RWPE1 (cell line): ENCODE measurements around the gene PRMT9.

Experiments
- CTCF ChIA-PET: fragments of 350-600 bp; sonication (Branson Sonifier 250); formaldehyde crosslinking; extraction: SDS; loops from one replicate; lab custom pipeline; 2021; lab: Yijun Ruan, JAX
- POLR2A ChIA-PET: fragments of 400-600 bp; formaldehyde crosslinking; extraction: SDS; loops from one replicate; lab custom pipeline; 2020; ENCODE audit warnings: antibody characterized with exemption; ENCODE audit not compliant: low non-redundant PET; lab: Yijun Ruan, JAX
- DNase-seq: peaks from one replicate; pipeline ENCODE4 v3.0.0; 2012; ENCODE audit warnings: low spot score
- H3K27ac ChIP-seq: fragments of 450-650 bp; 2 replicates; pipeline ENCODE4 v1.5.1; 2017
- CTCF ChIP-seq: fragments of 450-650 bp; conservative IDR thresholded peaks from 2 replicates; pipeline ENCODE4 v1.5.1; 2017; ENCODE audit warnings: low read depth, mild to moderate bottlenecking

PRMT9 gene

GRCh38 chr4:147707892-147708672 lies 24.1 kb upstream of the PRMT9 start:
- CTCF ChIA-PET, result interaction anchor here (0.7 to 4.2 kb wide), 4 partner anchors 14 to 185 kb away, joined by 4 to 33 read pairs (median 4); no protein-coding TSS in a partner anchor
- H3K27ac ChIP-seq, result no peak overlapping the region
- peak; percentile 36 for DNase-seq
- peak; percentile 90 for TF ChIP-seq CTCF
- POLR2A ChIA-PET, result no interaction called here

- no peak overlapping the region for H3K27ac ChIP-seq
- CTCF ChIA-PET, result interaction anchor here (1.0 to 1.4 kb wide), 2 partner anchors 161 to 162 kb away, joined by 4 read pairs; no protein-coding TSS in a partner anchor
- POLR2A ChIA-PET, result no interaction called here
- DNase-seq, result no peak
- TF ChIP-seq CTCF, result no peak
Observed at GRCh38 chr4:147704846-147705245, 20.9 kb upstream of the PRMT9 start.

GRCh38 chr4:147696866-147697265 lies 12.9 kb upstream of the PRMT9 start:
- no peak for TF ChIP-seq CTCF
- no peak overlapping the region for H3K27ac ChIP-seq
- DNase-seq, result no peak
- ChIA-PET CTCF (no interaction called here), POLR2A (no interaction called here)

GRCh38 chr4:147693218-147693617 lies 9.3 kb upstream of the PRMT9 start:
- H3K27ac ChIP-seq, result no peak overlapping the region
- POLR2A ChIA-PET, result no interaction called here

GRCh38 chr4:147691820-147692219 lies 7.9 kb upstream of the PRMT9 start:
- no peak overlapping the region for H3K27ac ChIP-seq
- CTCF ChIA-PET, result no interaction called here
- no peak for DNase-seq
- no peak for TF ChIP-seq CTCF
- POLR2A ChIA-PET, result no interaction called here

More at GRCh38 chr4:147693218-147693617, 9.3 kb upstream of the PRMT9 start:
- no peak for DNase-seq
- TF ChIP-seq CTCF, result no peak
- CTCF ChIA-PET, result no interaction called here

GRCh38 chr4:147689067-147689466 lies 5.1 kb upstream of the PRMT9 start:
- DNase-seq, result no peak
- CTCF ChIA-PET, result interaction anchor here (0.6 kb wide), 1 partner anchor 877 kb away, joined by 3 read pairs; no protein-coding TSS in a partner anchor
- H3K27ac ChIP-seq, result no peak overlapping the region
- POLR2A ChIA-PET, result no interaction called here
- no peak for TF ChIP-seq CTCF
